ENCODE data around the gene PPP1R15B. TPM values are rescaled to one million over a fixed set of nuclear protein-coding genes. Genes with fewer than 3 reads are reported as not detected.

Gene PPP1R15B
- total and polyA plus RNA-seq, 4 donors: 13.0 to 54.0 (median 26.1) TPM

GRCh38 chr1:204448991-204449677 is 37.5 kb upstream of the PPP1R15B start (continued):
- TF ChIP-seq MAX (IDR thresholded peaks at IDR 0.05): no peak

DNA sequence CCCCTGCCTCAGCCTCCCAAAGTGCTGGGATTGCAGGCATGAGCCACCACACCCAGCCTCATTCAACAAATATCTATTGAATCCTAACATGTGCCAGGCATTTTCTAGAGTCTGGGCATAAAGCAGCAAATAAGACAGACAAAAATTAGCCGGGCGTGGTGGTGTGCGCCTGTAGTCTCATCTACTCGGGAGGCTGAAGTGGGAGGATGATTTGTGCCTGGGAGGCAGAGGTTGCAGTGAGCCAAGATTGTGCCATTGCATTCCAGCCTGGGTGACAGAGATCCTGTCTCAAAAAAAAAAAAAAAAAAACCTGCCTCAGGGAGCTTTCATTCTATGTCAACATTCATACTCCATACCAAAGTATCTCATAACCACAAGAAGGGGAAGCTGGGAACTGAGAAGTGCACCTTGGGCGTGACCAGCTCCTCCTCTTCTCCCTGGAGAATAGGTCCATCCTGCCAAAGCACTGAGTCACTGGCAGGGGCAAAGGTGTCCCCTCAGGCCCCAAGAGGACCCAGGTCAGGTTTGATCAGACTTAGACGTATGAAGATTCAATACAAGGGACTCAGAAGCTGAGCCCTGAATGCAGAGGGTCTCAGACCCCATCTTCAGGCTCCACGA is 36.8 kb upstream of the PPP1R15B start:
- Histone ChIP-seq H3K27me3 (ENCODE audit: control insufficient read depth in 4 of 4, insufficient read depth in 4 of 4, low read length in 3 of 4) (no peaks in the 10 kb centered on the region), H3K4me1 (ENCODE audit: control insufficient read depth in 4 of 4, insufficient read depth in 4 of 4, low read length in 3 of 4) (peaks cover 6 to 23% (median 15%) of the 10 kb centered on the region in 4 donors), H3K36me3 (ENCODE audit: control insufficient read depth in 4 of 4, insufficient read depth in 3 of 4, low read depth in 1 of 4, low read length in 3 of 4) (peaks cover 0 to 7% (median 3%) of the 10 kb centered on the region in 4 donors), H3K9me3 (ENCODE audit: control insufficient read depth in 4 of 4, low read length in 3 of 4) (no peaks in the 10 kb centered on the region), H3K4me3 (ENCODE audit: low read depth in 1 of 3, low read length in 3 of 3) (no peak overlapping the region), H3K27ac (ENCODE audit: low read depth in 1 of 2, low read length in 2 of 2) (no peak overlapping the region), H3K9ac (ENCODE audit: low read depth in 1 of 2, low read length in 2 of 2) (no peak overlapping the region)
- no peak for DNase-seq (ENCODE audit: low spot score)
- 90% methylated on average over 7 of the region's 7 CpGs for WGBS
- TF ChIP-seq CTCF (IDR thresholded peaks at IDR 0.05; ENCODE audit: low read depth, low read length, missing input control): no peak
- TF ChIP-seq FOXA1 (IDR thresholded peaks at IDR 0.05): no peak
- TF ChIP-seq RXRA (IDR thresholded peaks at IDR 0.05): no peak

DNA sequence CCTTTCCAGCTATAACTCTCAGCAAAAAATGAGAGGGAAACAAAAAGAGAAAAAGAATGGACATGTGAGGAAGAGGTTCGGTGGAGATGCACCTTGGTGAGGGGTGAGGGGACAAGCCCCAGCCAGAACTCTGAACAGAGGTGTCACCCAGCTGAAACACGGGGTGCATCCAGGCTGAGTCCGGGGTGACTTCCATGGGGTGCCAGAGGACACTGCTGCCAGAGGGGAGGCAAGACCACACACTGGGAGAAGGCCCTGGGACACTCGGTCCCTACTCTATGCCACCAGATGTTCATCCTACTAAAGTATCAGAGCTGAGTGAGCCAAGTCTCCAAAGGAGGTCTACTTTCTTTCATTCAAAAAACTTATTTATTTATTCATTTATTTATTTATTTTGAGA is 36.1 kb upstream of the PPP1R15B start:
- H3K9me3 ChIP-seq (ENCODE audit: control insufficient read depth in 4 of 4, low read length in 3 of 4): no peaks in the 10 kb centered on the region
- H3K36me3 ChIP-seq (ENCODE audit: control insufficient read depth in 4 of 4, insufficient read depth in 3 of 4, low read depth in 1 of 4, low read length in 3 of 4): peaks cover 0 to 7% (median 0%) of the 10 kb centered on the region in 4 donors

More for the DNA sequence above, 36.1 kb upstream of the PPP1R15B start:
- Histone ChIP-seq H3K4me1 (ENCODE audit: control insufficient read depth in 4 of 4, insufficient read depth in 4 of 4, low read length in 3 of 4) (peaks cover 8 to 30% (median 21%) of the 10 kb centered on the region in 4 donors), H3K27me3 (ENCODE audit: control insufficient read depth in 4 of 4, insufficient read depth in 4 of 4, low read length in 3 of 4) (no peaks in the 10 kb centered on the region), H3K27ac (ENCODE audit: low read depth in 1 of 2, low read length in 2 of 2) (no peak overlapping the region), H3K9ac (ENCODE audit: low read depth in 1 of 2, low read length in 2 of 2) (no peak overlapping the region), H3K4me3 (ENCODE audit: low read depth in 1 of 3, low read length in 3 of 3) (no peak overlapping the region)
- no peak for DNase-seq (ENCODE audit: low spot score)
- 66% methylated on average over 4 of the region's 4 CpGs for WGBS
- TF ChIP-seq RAD21 (IDR thresholded peaks at IDR 0.05) (no peak), ATF3 (IDR thresholded peaks at IDR 0.05) (no peak), GABPA (IDR thresholded peaks at IDR 0.05 in 1 of 2, conservative IDR thresholded peaks at IDR 0.05 in 1 of 2) (no peak), RXRA (IDR thresholded peaks at IDR 0.05) (no peak), YY1 (IDR thresholded peaks at IDR 0.05) (no peak), REST (IDR thresholded peaks at IDR 0.05) (no peak), HNF4A (conservative IDR thresholded peaks at IDR 0.05) (no peak), EGR1 (IDR thresholded peaks at IDR 0.05; ENCODE audit: low read depth in 2 of 2) (no peak), SP1 (IDR thresholded peaks at IDR 0.05) (no peak), JUND (IDR thresholded peaks at IDR 0.05) (no peak), FOXA1 (IDR thresholded peaks at IDR 0.05) (no peak), ZBTB33 (IDR thresholded peaks at IDR 0.05) (no peak), TAF1 (conservative IDR thresholded peaks at IDR 0.05) (no peak), NR2F2 (IDR thresholded peaks at IDR 0.05) (no peak), FOXA2 (IDR thresholded peaks at IDR 0.05) (no peak), HNF4G (IDR thresholded peaks at IDR 0.05) (no peak), CTCF (IDR thresholded peaks at IDR 0.05; ENCODE audit: low read depth, low read length, missing input control) (no peak), MAX (IDR thresholded peaks at IDR 0.05) (no peak)
